IMR-90 (cell line): ENCODE measurements around the gene TIGIT. TPM values are rescaled to one million over a fixed set of nuclear protein-coding genes. Genes with fewer than 3 reads are reported as not detected.

Source experiments
- ATAC-seq: fragments of 200-7000 bp; cut with Tn5 transposase; 2 replicates; pipeline ENCODE4 v1.9.1; 2020; ENCODE audit warnings: low read depth, mild to moderate bottlenecking, moderate library complexity
- BruUV-seq: library from RNA; stranded (reverse); fragments of 400-500 nt; replicated peaks from 2 replicates; lab custom pipeline; 2021; lab: Mats Ljungman, UMichigan
- CTCF ChIA-PET: fragments of 300-600 bp; formaldehyde crosslinking; extraction: SDS; loops from one replicate; lab custom pipeline; 2021; ENCODE audit warnings: antibody characterized with exemption; lab: Yijun Ruan, JAX
- POLR2A ChIA-PET: fragments of 300-600 bp; sonication (Branson Sonifier 250); formaldehyde crosslinking; loops from one replicate; lab custom pipeline; 2022; ENCODE audit warnings: antibody characterized with exemption; ENCODE audit not compliant: unreplicated experiment; lab: Charles Lee
- DNase-seq: peaks from one replicate; pipeline ENCODE4 v3.0.0; 2013
- H2AFZ ChIP-seq: replicated peaks from 2 replicates; pipeline ENCODE3; 2013; ENCODE audit warnings: low read length, mild to moderate bottlenecking; ENCODE audit not compliant: poor library complexity
- H2AK5ac ChIP-seq: 2 replicates; pipeline ENCODE4 v1.6.1; 2013; ENCODE audit warnings: low read depth, low read length, inconsistent platforms
- H2AK9ac ChIP-seq: replicated peaks from 2 replicates; pipeline ENCODE3; 2013; ENCODE audit warnings: mild to moderate bottlenecking, low read depth, low read length, moderate library complexity; ENCODE audit not compliant: poor library complexity
- H2BK120ac ChIP-seq: 2 replicates; pipeline ENCODE4 v1.6.1; 2013; ENCODE audit warnings: low read depth, low read length, inconsistent platforms
- H2BK15ac ChIP-seq: 3 replicates; pipeline ENCODE4 v1.6.1; 2013; ENCODE audit warnings: low read depth, low read length, inconsistent platforms
- H2BK20ac ChIP-seq: 2 replicates; pipeline ENCODE4 v1.6.1; 2013; ENCODE audit warnings: low read depth, mild to moderate bottlenecking, inconsistent platforms, low read length, moderate library complexity
- H2BK5ac ChIP-seq: 2 replicates; pipeline ENCODE4 v1.6.1; 2013; ENCODE audit warnings: mild to moderate bottlenecking, low read depth, low read length, inconsistent platforms; ENCODE audit not compliant: poor library complexity, severe bottlenecking
- H3K14ac ChIP-seq: replicated peaks from 2 replicates; pipeline ENCODE4 v1.6.1; 2013; ENCODE audit warnings: low read depth, low read length, inconsistent platforms
- H3K18ac ChIP-seq: 2 replicates; pipeline ENCODE4 v1.6.1; 2013; ENCODE audit warnings: low read depth, low read length, control low read depth
- H3K23ac ChIP-seq: 2 replicates; pipeline ENCODE4 v1.6.1; 2013; ENCODE audit warnings: low read depth, low read length, inconsistent platforms
- H3K27ac ChIP-seq: 2 replicates; pipeline ENCODE4 v1.5.1; 2013; ENCODE audit warnings: mild to moderate bottlenecking, control low read depth, low read length; ENCODE audit not compliant: insufficient read depth
- H3K27me3 ChIP-seq: 2 replicates; pipeline ENCODE4 v1.6.1; 2013; ENCODE audit warnings: low read length; ENCODE audit not compliant: control insufficient read depth, insufficient read depth
- H3K36me3 ChIP-seq: 2 replicates; pipeline ENCODE4 v1.6.1; 2013; ENCODE audit warnings: low read length, mixed read lengths; ENCODE audit not compliant: control insufficient read depth, insufficient read depth
- H3K4ac ChIP-seq: 2 replicates; pipeline ENCODE4 v1.6.1; 2013; ENCODE audit warnings: low read depth, low read length, inconsistent platforms
- H3K4me1 ChIP-seq: 2 replicates; pipeline ENCODE4 v1.6.1; 2013; ENCODE audit warnings: low read length, mixed read lengths; ENCODE audit not compliant: control insufficient read depth, insufficient read depth
- H3K4me2 ChIP-seq: 2 replicates; pipeline ENCODE4 v1.6.1; 2013; ENCODE audit warnings: low read depth, mild to moderate bottlenecking, control low read depth, low read length, moderate library complexity
- H3K4me3 ChIP-seq: 2 replicates; pipeline ENCODE4 v1.5.1; 2013; ENCODE audit warnings: low read depth, mild to moderate bottlenecking, control low read depth, low read length, moderate library complexity; ENCODE audit not compliant: insufficient read depth
- H3K56ac ChIP-seq: 2 replicates; pipeline ENCODE4 v1.6.1; 2013; ENCODE audit warnings: low read length, inconsistent platforms; ENCODE audit not compliant: insufficient read depth; ENCODE audit errors: extremely low read depth
- H3K79me1 ChIP-seq, 2 experiments: 2 replicates each; pipeline ENCODE4 v1.6.1; 2013; ENCODE audit warnings: low read length in 2 of 2, inconsistent platforms in 1 of 2, low read depth in 1 of 2
- H3K9ac ChIP-seq: 2 replicates; pipeline ENCODE4 v1.6.1; 2013; ENCODE audit warnings: low read depth, low read length, control low read depth
- H3K9me1 ChIP-seq: 2 replicates; pipeline ENCODE4 v1.6.1; 2013; ENCODE audit warnings: low read length, inconsistent platforms; ENCODE audit not compliant: insufficient read depth
- H3K9me3 ChIP-seq: 2 replicates; pipeline ENCODE4 v1.6.1; 2013; ENCODE audit warnings: low read length; ENCODE audit not compliant: control insufficient read depth, insufficient read depth
- H4K20me1 ChIP-seq: 2 replicates; pipeline ENCODE4 v1.6.1; 2013; ENCODE audit warnings: low read length, inconsistent platforms; ENCODE audit not compliant: insufficient read depth
- H4K5ac ChIP-seq: 2 replicates; pipeline ENCODE4 v1.6.1; 2013; ENCODE audit warnings: mild to moderate bottlenecking, low read depth, low read length, control low read depth
- H4K8ac ChIP-seq, 2 experiments: 2 replicates each; pipeline ENCODE4 v1.6.1; 2013; ENCODE audit warnings: low read depth in 2 of 2, low read length in 2 of 2, control low read depth in 1 of 2, inconsistent platforms in 1 of 2
- H4K91ac ChIP-seq: 2 replicates; pipeline ENCODE4 v1.6.1; 2013; ENCODE audit warnings: low read depth, low read length, inconsistent platforms; ENCODE audit not compliant: insufficient read depth
- BHLHE40 ChIP-seq: fragments of 150-350 bp; IDR thresholded peaks from 2 replicates; pipeline ENCODE4 v1.6.1; 2016; ENCODE audit warnings: mild to moderate bottlenecking, low read depth, low read length
- CEBPB ChIP-seq: IDR thresholded peaks from 2 replicates; pipeline ENCODE4 v1.6.1; 2012; ENCODE audit warnings: low read depth, low read length, improper control_type of control experiment
- CHD1 ChIP-seq: IDR thresholded peaks from 2 replicates; pipeline ENCODE4 v1.6.1; 2012; ENCODE audit warnings: low read depth, low read length, improper control_type of control experiment
- FOS ChIP-seq: fragments of 150-350 bp; IDR thresholded peaks from 2 replicates; pipeline ENCODE4 v1.6.1; 2016; ENCODE audit warnings: low read depth, low read length
- MAFK ChIP-seq: IDR thresholded peaks from 2 replicates; pipeline ENCODE4 v1.6.1; 2012; ENCODE audit warnings: low read depth, low read length, improper control_type of control experiment
- MAZ ChIP-seq: IDR thresholded peaks from 2 replicates; pipeline ENCODE4 v1.6.1; 2012; ENCODE audit warnings: low read depth, mild to moderate bottlenecking, low read length, improper control_type of control experiment, moderate library complexity, borderline replicate concordance
- MXI1 ChIP-seq: IDR thresholded peaks from 2 replicates; pipeline ENCODE4 v1.6.1; 2012; ENCODE audit warnings: low read depth, mild to moderate bottlenecking, low read length, moderate library complexity, borderline replicate concordance
- NFE2L2 ChIP-seq: fragments of 150-350 bp; IDR thresholded peaks from 2 replicates; pipeline ENCODE4 v1.6.1; 2016; ENCODE audit warnings: low read depth, mild to moderate bottlenecking, low read length
- RAD21 ChIP-seq: IDR thresholded peaks from 2 replicates; pipeline ENCODE4 v1.6.1; 2012; ENCODE audit warnings: low read length, improper control_type of control experiment
- RCOR1 ChIP-seq: IDR thresholded peaks from 2 replicates; pipeline ENCODE4 v1.6.1; 2012; ENCODE audit warnings: mild to moderate bottlenecking, low read length, improper control_type of control experiment; ENCODE audit not compliant: insufficient replicate concordance
- RFX5 ChIP-seq: IDR thresholded peaks from 2 replicates; pipeline ENCODE4 v1.8.0; 2012; ENCODE audit warnings: low read depth, mild to moderate bottlenecking, low read length, moderate library complexity
- WGBS, 2 experiments: methylation state at CpG; one replicate each; pipeline versions ENCODE4 v1.1.5 to v1.1.7; 2013; ENCODE audit warnings: missing lambda C conversion rate in 2 of 2; ENCODE audit not compliant: insufficient read length in 1 of 2; ENCODE audit errors: extremely low coverage in 2 of 2; 5-methylcytosine and 5-hydroxymethylcytosine counted together
- dilution Hi-C: fragments of 300-500 bp; cut with HindIII; formaldehyde crosslinking; loops from one replicate; pipeline ENCODE4 v1.14.3; 2018; ENCODE audit warnings: low sequenced_read_pairs; ENCODE audit not compliant: unreplicated experiment
- in situ Hi-C: fragments of 300-500 bp; cut with MboI; formaldehyde crosslinking; loops from 3 replicates; pipeline ENCODE4 v1.14.3; 2019; ENCODE audit warnings: low sequenced_read_pairs, inconsistent platforms, mixed read lengths
- intact Hi-C: fragments of 100-400 bp; cut with micrococcal nuclease; formaldehyde crosslinking; loops from 2 replicates; pipeline ENCODE4 v1.10.0; 2022
- polyA plus RNA-seq, 3 experiments: library from polyadenylated mRNA; depleted of rRNA; stranded (reverse); fragments of >200 nt; gene quantifications; 2 replicates each; pipeline ENCODE4 v1.2.3, GENCODE V29; 2012; ENCODE audit warnings: low replicate concordance in 1 of 3
- total RNA-seq: library from RNA; depleted of rRNA; stranded (reverse); fragments of >200 nt; gene quantifications from 2 replicates; pipeline ENCODE4 v1.2.3, GENCODE V29; 2012
- TF ChIP-seq, protein P1 (sequence below): fragments of 150-350 bp; IDR thresholded peaks from 2 replicates; pipeline ENCODE4 v1.6.1; 2017; ENCODE audit warnings: mild to moderate bottlenecking, antibody characterized with exemption, low read length, low read depth
- TF ChIP-seq, protein P2 (sequence below): conservative IDR thresholded peaks from 2 replicates; pipeline ENCODE4 v1.5.1; 2012; ENCODE audit warnings: mild to moderate bottlenecking, low read depth, low read length, improper control_type of control experiment

TIGIT gene
- total and polyA plus RNA-seq, 2 of the 4 experiments (the other 2 are of a cell fraction): not detected

DNA sequence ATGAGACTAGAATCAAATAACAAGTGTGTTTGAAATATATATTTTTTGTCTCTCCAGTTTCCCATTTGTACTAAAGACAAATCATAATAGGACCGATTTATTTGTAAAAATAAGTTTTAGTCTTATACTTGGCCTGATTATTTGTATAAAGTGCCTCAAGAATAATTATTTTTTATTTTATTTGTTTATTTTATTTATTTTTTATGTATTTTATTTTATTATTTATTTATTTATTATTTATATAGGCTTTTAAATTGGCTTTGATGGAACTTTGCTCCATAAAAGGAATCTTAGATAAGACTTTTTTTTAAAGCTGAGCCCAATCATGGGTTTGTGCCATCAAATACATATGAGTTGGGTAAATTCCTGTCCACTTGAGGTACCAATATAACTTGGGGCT is 34.3 kb upstream of the TIGIT start:
- Histone ChIP-seq H2BK20ac (no peak overlapping the region), H4K5ac (no peak overlapping the region), H4K8ac (no peak overlapping the region), H2AK9ac (no peak overlapping the region), H2BK120ac (no peak overlapping the region), H4K20me1 (no peaks in the 10 kb centered on the region), H3K4me1 (no peaks in the 10 kb centered on the region), H3K27ac (no peak overlapping the region), H2AFZ (no peak overlapping the region), H3K56ac (no peak overlapping the region), H3K4me3 (no peak overlapping the region), H3K18ac (no peak overlapping the region), H3K27me3 (no peaks in the 10 kb centered on the region; the same call in 1 of the 2 replicates), H2BK15ac (no peak overlapping the region), H2BK5ac (no peak overlapping the region), H3K9me3 (no peaks in the 10 kb centered on the region), H3K36me3 (no peaks in the 10 kb centered on the region), H3K79me1 (no peaks in the 10 kb centered on the region), H3K9me1 (no peaks in the 10 kb centered on the region), H3K23ac (no peak overlapping the region), H3K9ac (no peak overlapping the region), H3K14ac (no peak overlapping the region), H3K4me2 (no peak overlapping the region), H3K4ac (no peak overlapping the region), H4K91ac (no peak overlapping the region), H2AK5ac (no peak overlapping the region)
- intact Hi-C loops: no loop called here
- dilution Hi-C loops: no loop called here
- DNase-seq (no peak), ATAC-seq (no peak)
- CTCF ChIA-PET: no interaction called here
- WGBS, 2 experiments: no CpG with 5 or more reads among the region's 1 CpG
- TF ChIP-seq BHLHE40: no peak
- TF ChIP-seq RCOR1: no peak
- TF ChIP-seq RAD21: no peak
- TF ChIP-seq CEBPB: no peak
- TF ChIP-seq MXI1: no peak
- TF ChIP-seq RFX5: no peak
- no peak for TF ChIP-seq MAFK
- TF ChIP-seq, protein P1, sequence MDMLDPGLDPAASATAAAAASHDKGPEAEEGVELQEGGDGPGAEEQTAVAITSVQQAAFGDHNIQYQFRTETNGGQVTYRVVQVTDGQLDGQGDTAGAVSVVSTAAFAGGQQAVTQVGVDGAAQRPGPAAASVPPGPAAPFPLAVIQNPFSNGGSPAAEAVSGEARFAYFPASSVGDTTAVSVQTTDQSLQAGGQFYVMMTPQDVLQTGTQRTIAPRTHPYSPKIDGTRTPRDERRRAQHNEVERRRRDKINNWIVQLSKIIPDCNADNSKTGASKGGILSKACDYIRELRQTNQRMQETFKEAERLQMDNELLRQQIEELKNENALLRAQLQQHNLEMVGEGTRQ: no peak
- TF ChIP-seq, protein P2, sequence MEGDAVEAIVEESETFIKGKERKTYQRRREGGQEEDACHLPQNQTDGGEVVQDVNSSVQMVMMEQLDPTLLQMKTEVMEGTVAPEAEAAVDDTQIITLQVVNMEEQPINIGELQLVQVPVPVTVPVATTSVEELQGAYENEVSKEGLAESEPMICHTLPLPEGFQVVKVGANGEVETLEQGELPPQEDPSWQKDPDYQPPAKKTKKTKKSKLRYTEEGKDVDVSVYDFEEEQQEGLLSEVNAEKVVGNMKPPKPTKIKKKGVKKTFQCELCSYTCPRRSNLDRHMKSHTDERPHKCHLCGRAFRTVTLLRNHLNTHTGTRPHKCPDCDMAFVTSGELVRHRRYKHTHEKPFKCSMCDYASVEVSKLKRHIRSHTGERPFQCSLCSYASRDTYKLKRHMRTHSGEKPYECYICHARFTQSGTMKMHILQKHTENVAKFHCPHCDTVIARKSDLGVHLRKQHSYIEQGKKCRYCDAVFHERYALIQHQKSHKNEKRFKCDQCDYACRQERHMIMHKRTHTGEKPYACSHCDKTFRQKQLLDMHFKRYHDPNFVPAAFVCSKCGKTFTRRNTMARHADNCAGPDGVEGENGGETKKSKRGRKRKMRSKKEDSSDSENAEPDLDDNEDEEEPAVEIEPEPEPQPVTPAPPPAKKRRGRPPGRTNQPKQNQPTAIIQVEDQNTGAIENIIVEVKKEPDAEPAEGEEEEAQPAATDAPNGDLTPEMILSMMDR: no peak
- TF ChIP-seq CHD1: no peak
- no peak for TF ChIP-seq NFE2L2
- no peak for TF ChIP-seq MAZ
- no peak for TF ChIP-seq FOS
- in situ Hi-C loops: no loop called here
- POLR2A ChIA-PET: no interaction called here
- no TSS peak for BruUV-seq
